Stimulated activated CD4-positive, alpha-beta T cell treated with anti-CD3 and anti-CD28 coated beads, Interleukin-1b, Interleukin-23, amount 100 ng/mL, for 4 hours (primary cell): Measurements from ENCODE around the gene ARID1B.

ENCODE experiments used
- DNase-seq, 2 donors: peaks; one replicate each; pipeline ENCODE4 v3.0.0-alpha.2; 2020; ENCODE audit warnings: low read depth in 2 of 2

ARID1B gene

DNA sequence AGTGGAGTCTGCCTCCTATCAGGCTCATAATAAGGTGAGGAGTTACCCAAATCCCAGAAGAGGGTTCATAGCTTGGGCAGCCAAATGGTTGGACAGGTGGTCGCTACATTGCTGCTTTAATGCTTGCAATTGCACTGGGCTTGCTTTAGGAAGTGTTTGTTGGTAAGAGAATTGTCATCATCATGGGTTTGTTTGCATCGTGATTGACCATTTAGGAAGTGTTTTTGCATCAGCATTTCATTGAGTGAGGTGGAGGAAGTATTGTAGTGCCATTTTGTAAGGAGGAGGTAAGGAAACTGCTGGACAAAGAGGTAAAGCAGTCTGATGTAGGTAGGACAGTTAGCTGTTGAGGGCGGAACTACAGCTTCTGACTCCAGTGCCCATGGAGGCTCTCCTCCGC, 101.5 kb downstream of the ARID1B start:
- DNase-seq, result no peak

DNA sequence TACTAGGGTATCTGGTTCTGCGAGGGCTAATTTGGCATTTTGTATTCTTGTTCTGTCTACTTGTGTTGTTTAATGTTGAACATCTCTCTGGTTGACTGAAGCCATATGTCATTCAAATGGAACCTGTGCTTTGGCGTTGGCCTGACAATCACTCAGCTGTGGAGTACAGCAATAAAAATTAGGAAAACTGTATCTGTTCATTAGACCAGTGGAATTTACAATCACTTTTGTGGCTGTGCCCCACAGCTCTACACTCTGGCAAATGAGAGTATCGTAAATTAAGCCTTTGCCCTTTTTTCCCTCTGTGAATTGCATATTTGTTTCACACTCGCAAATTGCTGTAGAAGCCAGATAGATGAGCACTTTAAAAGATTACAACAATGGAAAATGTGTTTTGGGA, 102.0 kb downstream of the ARID1B start:
- no peak for DNase-seq

DNA sequence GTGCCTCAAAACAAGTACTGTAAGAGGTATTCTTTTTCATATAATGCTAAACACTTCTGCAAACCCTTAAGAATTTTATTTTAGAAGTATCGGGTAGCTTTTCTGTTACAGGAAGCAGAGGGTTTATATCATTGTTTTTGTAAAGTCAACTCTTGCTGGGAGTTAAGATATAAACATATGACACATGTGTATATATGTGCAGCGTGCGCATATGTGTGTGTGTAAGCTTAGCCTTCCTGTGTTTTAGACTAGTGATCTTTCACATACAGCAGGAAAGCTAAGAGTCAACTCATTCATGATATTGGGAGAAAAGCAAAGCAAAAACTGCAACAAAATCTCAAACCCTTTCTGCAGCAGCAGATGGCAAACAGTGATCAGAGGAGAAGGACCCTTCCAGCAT, 102.4 kb downstream of the ARID1B start:
- no peak for DNase-seq

DNA sequence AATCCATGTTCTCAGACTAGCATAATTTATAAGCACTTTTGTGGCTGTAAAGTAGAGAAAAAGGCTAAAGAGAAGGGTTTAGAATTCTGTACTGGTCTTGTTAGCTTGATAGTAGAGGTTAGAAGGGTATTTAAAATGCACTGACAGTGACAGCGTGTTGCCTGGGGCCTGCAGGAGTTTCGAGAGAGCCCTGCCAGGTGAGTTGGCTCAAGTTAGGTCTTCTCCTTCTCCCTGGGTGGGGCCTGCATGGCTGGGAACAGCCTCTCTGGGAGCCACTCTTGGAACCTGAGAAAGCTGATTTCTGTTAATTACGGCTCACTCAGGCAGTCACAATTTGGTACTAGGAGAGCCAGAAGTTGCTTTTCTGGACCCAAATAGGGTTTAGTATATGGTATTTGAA, 103.7 kb downstream of the ARID1B start:
- no peak for DNase-seq

DNA sequence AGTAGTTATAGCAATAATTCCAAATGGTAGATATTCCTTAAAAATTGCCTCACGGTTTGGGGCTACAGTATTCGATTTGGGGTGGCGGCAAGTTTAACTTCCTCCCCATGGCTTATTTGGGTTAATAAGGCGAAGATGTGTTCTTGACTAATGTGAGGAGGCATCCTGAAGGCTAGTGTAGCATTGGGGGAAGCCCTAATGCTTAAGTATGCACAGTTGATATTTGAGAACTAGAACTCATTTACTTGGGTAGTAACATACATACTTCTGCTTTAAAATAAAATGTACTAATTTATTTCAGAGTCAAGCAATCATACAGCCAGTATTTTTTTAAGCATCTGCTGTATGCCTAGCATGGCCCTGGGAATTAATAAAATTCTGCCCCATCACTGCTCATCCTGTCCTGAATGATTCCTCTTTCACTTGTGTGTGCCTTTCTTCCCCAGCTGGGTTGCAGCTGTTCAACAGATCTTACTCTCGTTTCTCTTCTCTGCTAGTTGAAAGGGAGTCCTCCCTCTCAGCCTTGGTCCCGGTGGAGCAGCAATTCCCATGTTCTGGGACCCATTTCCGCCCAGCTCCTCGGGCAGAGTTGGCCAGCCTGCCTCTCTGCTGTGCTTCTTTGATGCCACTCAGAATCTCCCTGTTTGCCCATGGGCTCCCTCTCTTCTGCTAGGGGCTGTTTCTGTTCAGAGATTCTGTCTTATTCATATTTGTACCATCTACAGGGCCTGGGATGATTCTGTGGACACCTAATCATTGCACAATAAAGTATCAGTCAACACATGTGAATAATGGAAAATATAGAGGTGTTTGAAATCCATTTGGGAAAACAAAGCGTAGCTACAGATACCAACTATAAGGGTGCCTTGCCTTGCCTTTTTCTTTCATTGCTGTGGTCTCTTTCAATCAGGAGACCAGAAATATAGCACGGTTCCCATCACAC, 104.8 kb downstream of the ARID1B start:
- DNase-seq, result no peak

DNA sequence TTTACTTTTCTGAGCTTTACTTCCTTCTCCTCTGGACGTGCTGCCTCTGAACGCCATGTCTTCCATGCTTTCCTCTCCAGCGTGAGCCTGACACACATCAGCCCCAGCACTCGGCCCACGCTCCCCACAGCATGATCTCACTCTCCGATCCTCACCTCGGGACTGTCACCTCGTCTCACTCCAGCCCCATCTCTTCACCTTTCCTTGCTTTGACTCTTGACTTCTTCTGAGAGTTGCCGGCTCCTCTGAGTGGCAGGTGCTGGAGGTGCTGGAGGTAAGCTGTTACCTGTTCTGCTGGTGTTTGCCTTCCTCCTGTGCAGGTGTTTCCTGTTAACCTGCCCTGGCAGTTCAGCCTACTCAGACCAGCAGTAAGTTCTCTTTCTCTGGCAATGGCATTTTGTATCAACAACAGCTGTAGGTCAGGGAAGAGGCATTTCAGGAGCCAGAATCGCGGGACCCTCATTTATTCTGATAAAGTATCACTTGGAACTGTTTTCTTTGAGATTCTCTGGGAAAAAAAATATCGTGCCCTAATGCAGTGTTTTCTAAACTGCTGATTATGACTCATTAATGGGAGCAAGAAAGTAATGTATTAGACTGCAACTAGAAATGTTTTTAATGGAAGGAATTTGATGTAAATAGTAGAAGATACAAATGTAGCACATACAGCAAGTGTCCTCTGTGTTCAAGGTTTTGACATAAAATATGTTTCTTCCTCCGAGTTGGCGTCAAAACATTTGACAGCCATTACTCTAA, 106.5 kb downstream of the ARID1B start:
- DNase-seq, result peak in 1 of 2 donors; percentile 22

DNA sequence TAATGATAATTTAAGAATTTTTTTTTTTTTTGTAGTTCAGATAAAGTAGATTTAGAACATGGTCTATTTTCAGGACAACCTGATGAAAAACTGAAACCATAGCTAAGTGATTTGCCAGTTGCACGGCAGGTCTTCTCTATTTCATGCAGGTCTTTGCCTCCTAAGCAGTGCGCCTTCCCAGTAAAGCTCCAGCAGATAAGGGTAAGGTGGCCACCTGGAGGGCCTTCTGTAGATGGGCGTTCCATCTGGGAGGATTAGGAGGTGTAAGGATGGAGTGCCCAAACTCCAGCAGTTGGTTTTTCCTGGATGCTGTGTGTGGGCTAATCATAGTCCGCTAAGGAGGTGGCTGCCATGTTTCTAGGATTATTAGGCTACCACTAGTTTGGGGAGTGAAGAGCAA, 107.1 kb downstream of the ARID1B start:
- DNase-seq, result no peak

DNA sequence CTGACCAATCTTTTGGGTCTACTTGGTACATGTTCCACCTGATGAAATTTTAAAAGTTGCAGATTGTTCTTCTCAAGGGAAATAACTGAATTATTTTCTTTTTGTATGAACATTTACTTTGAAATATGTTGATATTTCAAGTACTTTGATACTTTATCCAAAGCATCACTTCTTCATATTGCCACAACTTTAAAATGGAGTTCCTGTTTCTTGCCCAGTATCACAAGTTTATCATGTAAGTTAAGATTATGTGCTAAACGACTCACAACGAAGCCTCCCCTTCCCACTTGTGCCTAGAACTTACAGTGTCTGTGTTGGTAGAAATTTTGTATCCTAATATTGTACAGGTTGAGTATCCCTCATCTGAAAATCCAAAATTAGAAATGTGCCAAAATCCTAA, 108.4 kb downstream of the ARID1B start:
- DNase-seq, result no peak

DNA sequence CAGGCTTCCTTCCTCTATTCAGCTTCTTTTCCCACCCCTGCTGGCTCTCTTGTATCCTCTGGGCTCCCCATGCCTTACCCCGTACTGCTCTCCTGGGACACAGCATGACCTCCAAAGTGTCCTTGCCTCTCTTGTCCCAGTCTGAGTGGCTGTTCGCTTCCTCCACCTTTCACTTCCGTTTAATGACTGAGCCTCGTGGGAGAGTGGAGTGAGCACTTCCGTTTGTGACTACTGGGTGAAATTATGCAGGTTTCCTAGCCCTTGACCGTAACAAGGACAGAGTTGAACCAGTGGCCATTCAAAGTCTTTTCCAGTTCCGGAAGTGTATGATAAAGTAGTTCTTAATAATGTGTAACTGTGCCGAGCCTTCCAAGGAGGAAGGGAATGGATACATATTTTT, 109.2 kb downstream of the ARID1B start:
- DNase-seq, result no peak

DNA sequence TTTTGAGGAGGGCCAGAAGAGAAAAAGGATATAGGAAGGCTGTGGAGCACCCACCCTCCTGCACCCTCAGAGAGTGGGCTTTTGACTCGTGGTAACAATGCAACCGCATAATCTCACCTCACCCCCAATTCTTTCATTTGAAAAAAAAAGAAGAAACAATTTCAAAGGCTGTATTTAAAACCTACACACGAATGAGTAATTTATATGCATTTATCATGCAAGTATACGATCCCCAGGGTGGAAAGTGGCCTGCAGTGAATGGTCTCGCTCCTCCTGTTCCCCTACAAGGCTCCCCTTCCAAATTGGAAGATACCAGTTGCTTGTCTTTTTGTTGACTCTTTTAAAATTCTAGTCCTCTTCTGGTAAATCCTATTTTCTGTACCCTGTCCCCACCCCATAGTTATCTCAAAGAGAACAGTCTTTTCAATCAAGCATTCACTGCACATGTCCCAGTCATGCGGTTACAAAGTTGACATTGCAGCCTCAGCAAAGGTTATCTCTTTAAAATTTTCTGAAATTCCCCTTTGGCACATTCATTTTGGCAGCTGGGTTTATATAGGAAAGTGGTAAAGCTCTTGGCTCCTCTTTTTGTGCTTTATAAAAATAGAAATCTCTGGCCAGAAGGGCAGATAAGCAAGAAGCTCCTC, 110.6 kb downstream of the ARID1B start:
- DNase-seq, result no peak

DNA sequence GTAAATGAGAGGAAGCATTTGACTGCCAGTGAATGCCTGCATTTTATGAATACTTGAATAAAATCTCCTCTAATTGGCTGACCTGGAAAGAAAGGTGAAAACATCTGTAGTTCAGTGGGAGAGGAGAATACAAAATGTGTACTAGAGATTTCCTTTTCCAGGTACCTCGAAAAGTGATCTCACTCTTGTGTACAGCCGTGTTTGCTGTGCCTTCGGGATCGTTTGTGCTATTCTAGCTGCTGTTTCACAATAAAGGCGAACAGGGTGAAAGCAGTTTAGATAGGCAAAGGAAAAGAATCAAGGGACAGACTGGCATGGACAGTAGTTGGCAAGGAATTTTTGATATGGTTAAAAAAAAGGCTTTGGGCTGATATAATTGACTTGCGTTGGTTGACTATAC, 112.3 kb downstream of the ARID1B start:
- DNase-seq, result no peak

DNA sequence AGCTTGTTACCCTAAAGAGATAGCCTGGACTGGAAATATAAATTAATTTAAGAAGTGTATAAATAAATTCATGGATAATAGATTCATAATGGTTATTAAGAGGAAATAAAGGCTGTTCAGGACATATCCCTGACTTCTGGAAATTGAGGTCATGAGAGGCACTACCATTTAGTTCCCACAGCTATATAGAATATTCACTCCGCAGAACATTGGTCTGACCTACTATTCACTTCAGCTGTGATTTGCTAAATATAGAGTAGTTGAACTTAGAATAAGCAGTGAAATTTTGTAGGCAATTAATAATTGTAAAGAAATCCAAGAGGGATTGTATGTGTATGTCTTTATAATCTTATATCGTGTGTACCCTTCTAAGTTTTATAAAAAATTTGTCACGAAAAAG, 112.8 kb downstream of the ARID1B start:
- DNase-seq, result no peak

DNA sequence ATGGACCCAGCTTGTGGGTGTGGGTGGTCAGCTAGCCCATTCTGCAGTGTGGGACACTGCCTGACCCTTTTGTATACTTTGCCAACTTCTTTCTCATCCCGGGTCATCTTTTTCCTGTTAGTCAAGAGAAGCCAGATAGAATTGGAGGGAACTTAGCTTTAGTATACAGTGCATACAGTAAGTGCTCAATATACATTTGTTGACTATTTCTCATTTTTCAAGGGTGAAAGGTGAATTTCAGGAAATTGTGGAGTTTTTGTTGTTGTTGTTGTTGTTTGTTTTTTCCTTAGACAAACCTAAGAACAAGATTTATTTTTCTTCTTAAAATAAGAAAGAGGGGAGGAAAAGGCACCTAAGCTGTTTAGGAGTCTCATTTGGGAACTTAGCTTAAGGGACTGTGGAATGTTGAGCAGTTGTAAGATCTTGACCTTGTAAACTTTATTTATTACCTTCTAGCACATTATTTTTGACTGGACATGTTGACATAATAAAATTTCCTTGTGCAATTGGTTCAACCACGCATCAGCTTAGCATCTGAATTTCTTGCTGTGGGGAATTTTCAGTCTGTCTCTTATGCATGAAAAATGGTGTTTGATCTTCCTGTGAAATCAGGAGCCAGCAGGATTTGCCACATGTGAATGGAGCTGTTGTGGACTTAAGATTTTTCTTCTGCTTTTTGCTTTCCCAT, 113.6 kb downstream of the ARID1B start:
- no peak for DNase-seq

DNA sequence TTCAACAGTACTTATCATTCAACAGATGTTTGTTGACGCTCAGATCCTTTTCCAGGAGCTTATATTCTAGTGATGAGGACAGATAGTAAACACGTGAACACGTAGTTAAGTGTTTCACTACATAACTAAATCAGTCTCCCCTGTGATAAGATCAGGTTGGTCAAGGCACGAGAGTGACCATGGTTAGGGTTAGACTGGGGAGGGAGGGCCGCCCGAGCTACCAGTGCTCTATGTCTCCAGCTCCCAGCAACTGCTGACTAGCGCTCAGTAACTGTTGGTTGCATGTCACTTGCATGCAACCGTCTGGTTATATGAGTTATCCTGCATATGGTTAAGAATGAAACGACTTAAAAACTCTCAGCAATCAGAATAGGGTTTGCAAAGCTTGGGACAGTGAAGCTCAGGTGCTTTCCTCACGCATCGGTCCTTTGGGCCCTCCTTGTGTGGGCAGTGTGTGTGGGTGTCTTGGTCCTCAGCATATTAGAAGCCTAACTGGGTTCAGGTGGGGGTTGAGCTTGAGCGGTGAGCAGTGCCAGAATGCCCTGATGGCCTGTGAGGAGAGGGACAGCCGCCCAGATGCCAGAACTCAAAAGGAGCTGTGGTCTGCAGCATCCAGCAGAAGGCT, 120.8 kb downstream of the ARID1B start:
- no peak for DNase-seq

DNA sequence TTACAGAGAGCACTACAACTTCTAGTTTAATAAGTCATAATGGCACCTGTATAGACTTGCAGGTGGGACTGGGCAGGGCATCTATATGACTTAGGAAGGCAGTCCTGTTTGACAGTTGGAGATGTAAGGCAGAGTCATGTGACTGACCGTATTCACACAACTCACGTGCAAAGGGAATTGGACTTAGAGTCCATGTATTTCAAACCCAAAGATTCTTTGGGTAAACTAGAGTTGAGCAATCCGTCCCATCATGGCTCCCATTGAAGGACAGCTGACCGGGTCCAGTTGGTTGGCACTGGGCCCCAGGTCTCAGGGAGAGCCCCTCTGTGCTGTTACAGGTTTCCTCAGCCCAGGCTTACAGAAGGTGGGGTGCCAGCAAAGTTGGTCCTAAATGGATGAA, 121.9 kb downstream of the ARID1B start:
- no peak for DNase-seq

DNA sequence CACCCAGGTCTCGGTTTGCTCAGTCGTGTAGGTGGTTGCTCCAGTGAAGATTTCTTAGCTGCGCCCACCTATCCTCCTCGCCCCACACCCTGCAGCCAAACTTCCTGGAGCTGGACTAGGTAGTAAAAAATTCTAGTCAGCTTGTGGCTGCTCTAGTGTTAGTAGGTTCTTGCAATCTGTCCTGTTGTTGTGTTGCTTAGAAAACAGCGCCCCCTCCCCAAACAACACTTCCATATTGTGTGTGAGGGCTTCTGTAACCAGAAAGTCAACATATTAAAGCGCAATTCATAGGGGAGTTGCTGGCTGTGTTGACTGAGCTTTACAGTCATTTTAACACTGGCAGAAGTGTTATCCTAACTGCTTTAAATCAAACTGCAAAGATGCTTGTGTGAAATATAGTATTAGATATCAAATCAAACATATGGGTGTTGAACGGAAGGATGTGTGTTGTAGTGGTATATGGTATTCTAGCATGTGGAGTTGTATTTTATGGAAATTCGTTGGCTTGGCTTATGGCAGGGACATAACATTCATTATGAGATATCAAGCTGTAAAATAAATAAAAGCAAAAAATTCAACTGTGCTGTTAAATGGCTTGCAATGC, 122.5 kb downstream of the ARID1B start:
- DNase-seq, result no peak

DNA sequence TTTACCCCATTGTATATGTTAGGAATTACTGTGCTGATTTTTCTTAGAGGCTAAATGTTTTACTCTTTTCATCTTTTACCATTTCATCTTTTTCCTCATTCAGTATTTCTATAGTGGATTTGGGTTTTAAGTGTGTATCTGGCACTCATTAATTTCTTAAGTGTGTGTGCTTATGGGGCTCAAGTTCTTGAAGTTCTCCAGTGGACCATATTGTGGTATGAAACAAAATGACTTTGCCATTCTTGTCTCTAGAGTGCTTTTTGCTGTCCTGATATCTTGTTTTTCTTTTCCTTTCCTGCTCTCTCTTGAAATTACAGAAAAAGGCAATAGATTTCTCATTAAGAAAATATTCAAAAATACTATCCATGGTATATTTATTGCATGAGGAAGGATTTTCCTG, 123.1 kb downstream of the ARID1B start:
- DNase-seq, result no peak

DNA sequence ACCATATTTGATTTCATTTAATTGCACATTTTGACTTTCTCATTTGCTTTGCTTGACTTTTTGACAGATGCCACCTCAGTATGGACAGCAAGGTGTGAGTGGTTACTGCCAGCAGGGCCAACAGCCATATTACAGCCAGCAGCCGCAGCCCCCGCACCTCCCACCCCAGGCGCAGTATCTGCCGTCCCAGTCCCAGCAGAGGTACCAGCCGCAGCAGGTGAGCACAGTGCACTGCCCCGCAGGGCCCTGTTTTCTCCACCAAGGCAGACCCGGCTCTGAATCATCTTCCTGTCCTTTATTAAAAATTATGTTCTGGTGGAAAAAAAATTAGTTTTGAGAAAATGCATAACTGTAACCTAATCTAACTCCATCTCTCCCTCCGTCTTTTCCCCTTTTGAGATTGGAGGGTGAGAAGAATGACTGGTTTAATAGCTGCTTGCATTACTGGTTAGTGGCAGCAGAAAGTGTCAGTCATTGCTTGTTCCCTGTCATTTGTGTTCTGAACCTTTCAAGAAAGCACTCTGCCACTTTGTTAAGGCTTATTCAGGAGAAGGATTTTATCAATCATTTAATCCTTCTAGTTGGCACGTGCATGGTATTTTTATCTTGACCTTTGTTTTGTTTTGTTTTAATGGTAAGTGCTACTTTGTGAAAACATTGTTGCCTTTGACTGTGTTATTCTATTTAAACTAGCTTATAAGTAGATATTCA, 124.3 kb downstream of the ARID1B start:
- no peak for DNase-seq

DNA sequence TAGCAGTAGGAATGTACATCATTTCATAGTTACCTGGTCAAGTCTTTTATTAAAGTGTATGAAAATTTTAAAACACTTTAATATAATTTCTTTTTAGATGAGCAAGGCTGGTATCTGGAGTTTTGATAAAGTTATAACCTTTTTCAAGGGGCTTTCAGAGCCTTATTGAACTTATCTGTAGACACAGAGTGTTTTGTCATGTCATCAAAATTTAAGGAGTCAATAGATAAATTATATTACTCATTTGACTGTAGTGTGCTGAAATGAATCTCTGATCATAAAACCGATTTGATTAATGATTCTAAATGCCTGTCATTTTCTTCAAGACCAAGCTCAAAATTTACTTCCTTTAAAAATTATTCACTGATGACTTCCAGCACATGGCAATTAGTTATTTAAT, 125.6 kb downstream of the ARID1B start:
- DNase-seq, result no peak

DNA sequence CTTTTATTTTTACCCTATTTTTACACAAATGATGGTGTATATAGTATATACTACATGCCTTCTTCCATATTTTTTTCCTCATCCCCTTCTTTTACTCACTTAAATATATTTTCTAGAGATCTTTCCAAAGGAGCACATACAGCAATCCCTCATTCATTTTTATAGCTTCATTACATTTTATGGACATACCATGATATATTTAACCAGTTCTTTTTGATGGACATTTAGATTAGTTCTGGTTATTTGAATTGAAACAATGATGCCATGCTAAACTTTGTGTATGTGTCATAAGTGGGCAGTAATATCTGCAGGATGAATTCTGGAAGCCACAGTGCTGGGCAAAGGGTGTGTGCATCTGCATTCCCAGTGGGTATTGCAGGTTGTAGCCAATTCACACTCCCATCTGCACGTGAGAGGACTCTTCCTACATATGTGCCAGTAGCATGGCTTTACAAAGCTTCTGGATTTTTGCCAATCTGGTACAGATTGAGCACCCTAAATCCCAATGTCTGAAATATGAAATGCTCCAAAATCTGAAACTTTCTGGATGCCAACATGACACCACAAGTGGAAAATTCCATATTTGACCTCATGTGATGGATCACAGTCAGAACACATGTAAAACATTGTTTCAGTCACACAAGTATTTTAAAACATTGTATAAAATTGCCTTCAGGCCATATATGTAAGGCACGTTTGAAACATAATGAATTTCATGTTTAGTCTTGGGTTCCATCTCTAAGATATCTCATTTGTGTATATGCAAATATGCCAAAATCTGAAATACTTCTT, 127.2 kb downstream of the ARID1B start:
- no peak for DNase-seq
